ENCODE measurements around the gene POLD2.
"Not testable (repeated sequence)": the region's sequence is repeated elsewhere in the genome, so short reads cannot be mapped to it uniquely, and the experiment has no call there.

POLD2 gene

DNA sequence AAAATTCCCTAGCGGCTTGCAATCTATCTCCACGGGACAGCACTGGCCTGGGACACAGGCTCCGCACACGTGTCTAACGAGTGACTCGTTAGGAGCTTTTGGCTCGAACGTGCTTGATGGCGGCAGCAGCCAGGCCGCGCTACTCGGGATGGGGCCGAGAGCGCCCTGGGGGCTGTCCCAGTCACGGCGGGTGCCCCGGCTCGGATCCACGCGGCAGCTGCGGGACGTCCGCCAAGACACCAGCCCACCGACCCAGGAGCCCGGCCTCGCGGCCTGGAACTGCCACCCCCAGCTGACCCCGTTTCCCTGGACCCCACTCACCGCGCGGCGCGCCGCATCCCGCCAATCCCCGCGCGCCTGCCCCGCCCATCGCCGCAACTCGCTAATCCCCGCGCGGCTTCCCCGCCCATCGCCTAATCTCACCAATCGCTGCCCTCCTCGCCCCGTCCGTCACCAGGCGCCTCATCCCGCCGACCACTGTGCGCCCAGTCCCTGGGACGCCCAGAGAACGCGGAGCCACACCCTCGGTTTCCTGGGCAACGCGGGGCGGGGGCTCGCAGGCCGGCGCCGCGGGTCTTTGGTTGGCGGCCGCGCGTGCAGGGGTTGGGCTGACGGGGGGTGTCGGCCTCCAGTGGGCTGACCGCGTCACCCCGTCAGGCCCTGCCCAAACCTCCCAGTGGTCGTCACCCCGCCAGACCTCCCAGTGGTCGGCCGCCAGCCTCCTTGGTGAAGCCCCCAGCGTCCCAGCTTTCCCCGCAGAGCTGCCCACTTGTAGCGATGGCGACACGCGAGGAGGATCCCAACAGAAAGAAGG is at the start of gene POLD2:
TSS of gene POLD2 (minus strand) at position 359 of the 814 bp plus-strand sequence. CDS start 1,495 bp downstream, outside the sequence.
- peak; percentile 97 for DNase-seq

DNA sequence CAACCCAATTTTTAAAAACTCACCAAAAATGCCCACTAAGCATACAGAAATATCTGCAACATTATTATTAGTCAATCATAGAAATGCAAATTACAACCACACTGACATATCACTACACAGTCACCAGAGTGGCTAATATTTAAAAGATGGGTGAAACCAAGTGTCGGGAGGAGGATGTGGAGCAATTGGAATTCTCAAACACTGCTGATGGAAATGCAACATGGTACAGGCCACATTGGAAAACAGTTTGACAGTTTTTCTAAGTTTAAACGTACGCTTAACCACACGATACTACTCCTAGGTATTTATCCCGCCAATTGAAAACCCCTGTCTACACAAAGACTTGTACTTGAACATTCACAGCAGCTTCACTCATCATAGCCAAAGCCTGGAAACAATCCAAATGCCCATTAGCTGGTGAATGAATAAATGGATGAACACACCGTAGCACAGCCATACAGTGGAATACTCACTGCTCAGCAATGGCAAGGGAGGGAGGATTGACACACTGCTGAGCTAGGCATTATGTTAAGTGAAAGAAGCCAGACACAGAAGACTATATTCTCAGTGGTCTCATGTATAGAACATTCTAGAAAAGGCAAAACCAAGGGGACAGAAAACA is 49.6 kb upstream of the POLD2 start:
- DNase-seq: no peak

DNA sequence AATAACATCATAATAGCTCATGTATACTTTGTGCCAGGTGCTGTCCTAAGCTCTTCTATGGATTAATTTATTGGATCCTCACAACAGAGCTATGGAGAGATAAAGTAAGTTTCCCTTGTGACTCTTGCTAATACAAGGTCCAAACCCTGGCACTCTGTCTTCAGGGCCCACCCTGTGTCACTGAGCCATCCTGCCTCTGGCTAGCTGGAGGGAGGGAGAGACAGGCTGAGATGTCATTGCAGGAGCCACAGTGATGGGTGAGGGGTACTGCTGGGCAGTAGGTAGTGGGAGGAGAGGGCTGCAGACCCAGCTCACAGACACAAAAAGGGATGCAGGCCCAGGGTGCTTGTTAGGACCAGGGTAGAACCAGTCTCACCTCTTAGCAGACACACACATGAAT is 49.0 kb upstream of the POLD2 start:
- no peak for DNase-seq

DNA sequence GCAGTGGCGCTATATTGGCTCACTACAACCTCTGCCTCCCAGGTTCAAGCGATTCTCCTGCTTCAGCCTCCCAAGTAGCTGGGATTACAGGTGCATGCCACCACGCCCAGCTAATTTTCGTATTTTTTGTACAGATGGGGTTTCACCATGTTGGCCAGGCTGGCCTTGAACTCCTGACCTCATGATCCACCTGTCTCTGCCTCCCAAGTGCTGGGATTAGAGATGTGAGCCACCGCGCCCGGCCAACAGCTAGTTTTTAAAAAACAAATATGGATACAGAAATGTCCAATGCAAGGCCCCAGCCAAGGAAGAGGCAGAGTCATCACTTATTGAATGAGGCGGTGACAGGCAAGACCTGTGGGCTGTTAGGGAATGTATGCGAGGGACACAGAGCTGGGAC is 48.6 kb upstream of the POLD2 start:
- not testable (repeated sequence) for DNase-seq

DNA sequence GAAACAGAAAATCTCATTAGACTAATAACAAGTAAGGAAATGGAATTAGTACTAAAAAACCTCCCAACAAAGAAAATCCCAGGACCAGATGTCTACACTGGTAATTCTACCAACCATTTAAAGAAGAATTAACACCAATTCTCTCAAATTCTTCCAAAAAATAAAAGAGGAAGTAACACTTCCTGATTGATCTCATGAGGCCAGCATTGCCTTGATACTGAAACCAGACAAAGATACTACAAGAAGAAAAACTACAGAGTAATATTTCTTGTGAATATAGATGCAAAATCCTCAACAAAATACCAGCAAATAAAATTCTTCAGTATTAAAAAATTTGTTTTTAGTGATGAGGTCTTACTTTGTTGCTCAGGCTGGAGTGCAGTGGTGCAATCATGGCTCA is 44.6 kb upstream of the POLD2 start:
- no peak for DNase-seq

DNA sequence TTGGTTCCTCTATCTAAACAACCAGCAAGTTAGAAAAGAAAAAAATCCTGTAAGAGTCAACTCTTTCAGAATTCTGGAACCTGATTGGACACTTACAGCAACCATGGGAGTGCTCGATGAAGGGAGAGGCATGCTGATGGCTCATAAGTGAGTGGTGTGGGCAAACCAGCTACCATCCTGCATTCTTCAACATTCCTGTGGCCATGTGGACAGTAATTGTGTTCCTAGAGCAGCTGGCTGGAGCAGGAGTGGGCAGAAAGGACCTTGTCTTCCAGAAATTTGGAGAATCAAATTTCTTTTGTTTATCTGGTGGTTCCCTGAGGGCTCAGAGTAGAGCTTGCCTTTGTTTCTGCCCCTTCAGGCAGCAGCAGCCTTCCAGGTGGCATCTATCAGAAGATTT is 40.2 kb upstream of the POLD2 start:
- no peak for DNase-seq

DNA sequence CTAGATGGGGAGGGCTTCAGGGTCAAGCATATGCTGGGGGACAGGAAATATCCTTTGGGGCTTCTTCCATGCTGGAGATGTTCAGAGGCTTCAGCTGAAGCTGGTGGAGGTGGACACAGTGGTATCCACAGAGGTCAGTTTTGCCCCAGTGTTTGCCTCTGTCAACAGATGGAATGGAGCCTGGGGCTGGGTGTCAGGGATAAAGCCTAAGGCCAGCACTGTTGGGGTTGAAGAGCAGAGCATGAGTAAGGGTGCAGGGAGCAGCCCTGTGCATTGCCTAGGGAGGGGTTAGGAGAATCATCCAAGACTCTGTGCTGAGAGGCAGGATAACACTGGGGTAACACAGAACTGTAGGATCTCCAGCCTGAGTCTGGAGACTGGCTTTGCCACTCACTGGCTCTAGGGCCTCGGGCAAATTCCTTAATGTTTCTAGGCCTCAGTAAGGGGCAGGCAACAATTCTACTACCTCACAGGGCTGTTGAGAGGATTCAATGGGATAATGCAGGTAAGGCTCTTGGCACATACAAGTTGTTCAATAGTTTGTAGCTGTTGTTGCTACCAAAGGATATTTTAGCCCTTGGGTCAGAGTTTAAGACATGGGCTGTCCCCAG is 39.5 kb upstream of the POLD2 start:
- no peak for DNase-seq

DNA sequence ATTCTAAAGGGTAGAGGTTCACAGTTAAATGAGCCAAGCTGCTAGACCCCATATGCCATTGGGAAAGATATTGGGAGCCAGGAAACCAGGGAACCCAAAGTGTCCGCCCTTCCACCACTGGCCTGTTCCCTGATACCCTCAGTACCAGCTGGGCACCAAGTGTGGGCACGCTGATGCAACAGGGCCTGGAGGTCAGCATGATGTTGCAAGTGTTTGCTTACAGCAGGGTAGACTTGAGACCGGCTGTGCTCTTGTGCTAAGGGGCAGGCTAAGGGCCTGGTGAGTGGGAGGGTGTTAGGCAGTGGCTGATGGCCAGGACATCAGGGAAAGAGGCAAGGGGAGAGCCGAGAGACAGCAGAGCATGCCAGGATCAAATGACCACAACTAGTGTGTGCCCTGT is 38.8 kb upstream of the POLD2 start:
- DNase-seq: no peak

DNA sequence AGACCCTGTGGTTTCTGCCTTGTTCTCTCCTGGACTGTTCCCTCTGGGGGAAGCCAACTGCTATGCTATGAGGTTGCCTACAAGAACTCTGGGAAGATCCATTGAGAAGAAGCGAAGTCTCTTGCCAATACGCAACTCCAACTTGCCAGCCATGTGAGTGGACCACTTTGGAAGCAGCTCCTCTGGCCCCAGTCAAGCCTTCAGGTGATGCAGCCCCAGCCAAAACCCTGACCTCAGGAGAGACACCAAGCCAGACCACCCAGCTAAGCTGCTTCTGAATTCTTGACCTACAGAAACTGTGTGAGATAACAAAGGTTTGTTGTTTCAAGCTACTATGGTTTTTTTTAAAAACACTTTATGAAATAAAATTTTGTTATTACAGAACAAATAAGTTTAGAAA is 38.0 kb upstream of the POLD2 start:
- DNase-seq: no peak

DNA sequence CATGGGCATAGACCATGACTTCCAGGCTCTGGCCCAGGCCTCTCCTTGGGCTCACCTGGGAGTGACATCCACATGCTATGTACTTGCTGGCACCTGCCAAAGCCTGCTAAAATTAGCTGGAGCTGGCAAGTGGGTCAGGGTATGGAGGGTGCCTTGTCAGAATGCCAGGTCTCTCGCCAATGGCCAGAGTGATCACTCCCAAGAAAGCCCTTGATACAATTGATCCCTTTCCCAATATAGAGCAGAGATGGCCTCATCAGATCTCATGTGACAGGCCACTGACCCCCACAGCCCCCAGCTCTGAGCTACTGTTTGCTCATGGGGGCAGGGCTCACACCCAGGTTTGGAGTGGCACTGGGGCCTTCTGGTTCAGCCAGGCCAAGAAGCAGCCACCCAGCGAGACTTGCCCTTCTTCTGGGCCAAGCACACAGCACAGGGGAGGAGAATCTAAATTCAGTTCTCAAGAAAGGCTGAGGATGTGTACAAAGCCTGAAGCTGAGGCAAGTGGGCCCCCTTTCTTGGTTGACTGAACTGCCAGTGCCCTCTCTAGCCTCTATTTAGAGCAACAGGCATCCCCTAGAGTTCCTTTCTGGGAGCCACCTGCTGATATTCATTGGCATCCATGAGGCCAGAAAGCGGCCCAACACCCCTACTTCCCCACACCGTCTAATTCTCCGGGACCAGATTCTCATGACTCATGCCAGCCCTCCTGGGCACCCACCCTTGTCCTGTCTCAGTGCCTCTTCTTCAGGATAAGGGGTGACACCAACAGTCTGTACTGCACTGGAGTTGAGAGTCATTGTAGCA is 36.7 kb upstream of the POLD2 start:
- DNase-seq: no peak

DNA sequence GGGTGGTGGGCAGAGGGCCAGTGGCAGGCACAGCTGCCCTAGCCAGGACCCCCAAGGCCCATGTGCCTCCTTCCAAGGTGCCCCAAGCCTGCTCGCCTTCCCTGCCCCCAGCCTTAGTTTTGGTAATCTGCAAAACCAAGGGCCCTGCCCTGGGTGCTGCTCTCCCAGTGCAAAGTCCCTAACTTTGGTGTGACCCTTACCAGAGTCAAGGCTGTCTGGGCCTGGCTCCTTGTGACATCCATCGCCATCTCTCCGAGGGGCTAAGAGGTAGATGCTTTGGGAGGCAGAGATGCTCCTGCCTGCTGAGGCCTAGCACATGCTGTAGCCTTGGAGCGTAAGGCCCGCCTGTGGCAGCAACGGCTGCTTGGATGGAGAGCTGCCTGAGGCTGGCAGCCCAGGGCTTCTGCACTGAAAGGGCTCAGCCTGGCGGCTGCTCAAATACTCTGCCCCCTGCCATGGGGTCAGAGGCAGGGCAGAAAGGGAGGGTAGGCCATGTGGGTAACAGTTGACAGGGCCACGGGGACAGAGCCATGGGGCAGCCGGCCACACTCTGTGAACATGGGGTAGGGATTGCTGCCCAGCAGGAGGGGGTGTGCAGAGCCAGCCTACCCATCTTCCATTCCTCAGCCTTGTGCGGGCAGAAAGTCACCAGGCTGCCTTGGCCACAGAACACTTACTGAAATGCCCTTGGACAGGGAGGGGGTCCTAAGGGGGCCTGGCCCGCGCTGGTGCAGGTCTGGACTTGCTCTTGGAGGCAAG is 35.7 kb upstream of the POLD2 start:
- no peak for DNase-seq

DNA sequence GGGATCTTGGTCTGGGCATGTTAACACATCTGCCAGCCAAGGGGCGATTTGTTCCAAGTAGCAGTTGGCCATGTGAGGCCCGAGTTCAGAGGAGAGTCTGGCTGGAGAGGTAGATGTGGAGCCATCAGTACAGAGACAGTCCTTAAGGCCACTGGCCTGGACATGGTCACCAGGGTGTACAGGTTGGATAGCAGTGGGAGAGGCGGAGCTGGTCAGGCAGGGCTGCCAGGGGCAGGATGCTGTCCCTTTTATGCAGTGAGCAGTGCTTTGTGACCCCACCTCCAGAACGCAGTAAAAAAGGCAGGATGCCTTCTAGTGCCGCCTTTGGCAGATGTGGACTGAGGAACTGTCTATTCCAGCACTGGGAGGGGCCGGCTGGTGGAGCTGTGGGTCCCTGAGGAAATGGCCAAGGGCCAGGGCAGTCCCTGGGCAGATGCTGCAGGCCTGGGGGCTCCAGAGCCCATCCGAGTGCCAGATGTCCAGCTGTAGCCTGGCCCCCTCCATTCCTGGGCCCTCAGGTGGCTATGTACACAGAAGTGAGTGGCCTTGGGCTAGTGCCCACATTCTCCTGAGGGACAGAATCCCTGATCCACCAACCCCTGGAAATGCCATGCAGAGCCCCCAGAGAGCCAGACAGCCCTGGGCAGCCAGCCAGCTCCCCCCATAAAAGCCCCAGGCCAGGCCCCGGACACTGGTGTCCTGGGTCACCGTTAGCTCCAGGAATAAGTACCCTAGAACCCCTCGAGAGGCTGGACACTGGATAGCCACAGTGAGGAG is 34.9 kb upstream of the POLD2 start:
- no peak for DNase-seq

DNA sequence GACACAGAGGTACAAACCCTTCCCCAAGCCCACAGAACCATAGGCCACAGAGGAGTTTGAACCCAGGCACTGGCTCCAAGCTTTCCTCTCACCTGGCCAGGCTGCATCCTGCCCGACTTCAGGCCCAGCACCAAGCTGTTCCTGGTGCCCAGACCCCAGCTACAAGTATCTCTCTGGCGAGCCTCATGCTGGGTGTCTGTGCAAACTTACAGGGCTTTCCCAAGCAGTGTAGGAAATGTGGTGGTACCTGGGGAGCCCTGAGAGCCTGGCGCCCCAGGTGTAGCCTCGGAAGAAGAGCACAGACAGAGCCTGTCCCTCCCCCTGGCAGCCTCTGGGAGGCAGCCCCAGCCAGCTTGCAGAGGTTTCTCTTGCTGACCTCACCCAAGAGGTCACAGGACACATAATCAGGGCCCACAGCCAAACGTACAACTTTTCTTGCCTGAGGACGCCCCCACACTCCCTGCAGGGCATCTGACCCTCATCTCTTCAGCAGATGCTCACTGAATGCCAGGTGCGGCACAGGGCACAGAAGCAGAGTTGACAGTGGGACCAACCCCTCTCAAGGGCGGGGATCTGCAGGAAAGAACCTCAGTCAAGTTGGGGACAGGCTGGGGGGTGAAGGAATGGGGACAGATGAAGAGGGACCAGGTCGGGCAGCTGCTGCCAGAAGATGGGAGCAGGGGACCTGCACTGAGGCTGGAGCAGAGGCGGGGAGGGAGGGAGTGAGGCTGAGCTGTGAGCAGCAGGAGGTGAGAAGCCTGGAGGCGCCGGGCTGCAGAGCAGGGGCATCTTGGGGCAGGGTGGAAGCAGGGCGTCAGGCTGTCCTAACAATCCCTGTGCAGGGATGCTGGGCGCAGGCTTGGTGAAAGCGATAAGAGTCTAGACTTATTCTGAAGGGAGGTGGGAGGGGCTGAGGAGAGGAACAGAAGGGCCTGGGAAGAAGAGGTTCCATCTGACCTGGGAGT is 34.0 kb upstream of the POLD2 start:
- no peak for DNase-seq

DNA sequence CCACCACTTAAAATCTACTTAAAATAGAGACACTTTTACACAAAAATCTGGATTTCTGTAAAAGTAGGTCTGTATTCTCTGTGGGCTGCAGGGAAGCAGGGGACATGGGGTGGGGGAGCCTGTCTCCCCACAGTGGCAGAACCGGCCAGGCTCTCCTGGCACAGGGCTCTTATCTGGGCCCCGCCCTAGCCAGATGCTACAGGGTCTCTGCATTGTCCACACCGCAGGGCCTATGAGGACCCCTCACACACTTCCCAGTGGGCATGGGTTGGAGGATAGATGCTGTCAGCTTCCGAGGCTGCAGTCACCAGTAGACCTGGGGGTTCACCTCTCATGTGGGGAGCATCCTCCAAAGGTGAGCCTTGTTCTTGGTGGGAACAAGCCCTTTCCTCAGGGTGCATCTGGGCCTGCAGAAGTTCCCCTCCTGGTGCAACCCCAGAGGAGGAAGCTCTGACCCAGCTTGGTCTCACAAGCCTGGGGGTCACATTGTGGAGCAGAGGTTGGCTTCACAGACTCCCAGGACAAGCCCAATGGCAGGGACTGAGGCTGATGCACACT is 33.2 kb upstream of the POLD2 start:
- DNase-seq: no peak

DNA sequence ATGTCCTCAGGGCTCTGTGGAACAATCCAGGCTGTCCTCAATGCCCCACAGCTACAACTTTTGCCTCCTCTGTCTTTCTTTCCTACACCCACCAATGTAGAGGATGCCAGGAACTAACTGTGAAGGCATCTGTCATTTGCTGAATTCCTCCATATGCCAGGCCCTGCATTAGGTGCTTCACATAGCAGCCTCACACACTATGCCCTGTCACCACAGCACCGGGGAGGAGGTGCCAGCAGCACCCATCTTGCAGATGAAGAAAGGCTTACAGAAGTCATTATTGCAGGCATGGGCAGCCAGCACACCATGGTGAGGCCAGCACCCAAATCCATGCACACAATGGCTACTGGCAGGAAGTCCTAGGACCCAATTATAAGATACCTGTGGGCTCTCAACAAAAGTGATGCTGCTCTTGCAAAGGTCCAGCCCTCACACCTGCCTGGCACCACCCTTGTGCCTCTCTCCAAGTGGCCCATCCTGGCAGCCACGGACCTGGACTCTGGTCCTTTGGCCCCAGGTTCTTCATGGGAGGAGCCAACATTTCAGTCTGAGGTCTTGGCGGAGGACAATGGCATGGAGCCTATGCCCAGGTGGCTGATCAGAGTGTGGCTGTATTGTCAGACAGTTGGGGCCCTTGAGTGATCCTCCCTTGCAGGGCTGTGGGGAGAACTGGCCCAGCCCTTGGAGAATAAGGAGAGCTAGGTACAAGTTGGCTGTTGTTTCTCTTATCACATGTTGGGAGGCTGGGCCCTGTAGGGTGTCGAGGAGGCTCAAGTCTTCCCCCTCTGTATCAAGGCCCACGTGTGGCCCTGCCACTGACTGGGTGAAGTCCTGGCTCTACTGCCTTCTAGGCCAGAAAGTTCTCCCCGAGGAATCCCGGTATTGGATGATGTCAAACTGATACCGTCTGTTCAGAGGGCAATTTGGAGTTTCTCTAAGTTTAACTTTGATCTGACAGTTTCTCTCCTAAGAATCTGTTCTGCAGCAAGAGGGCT is 32.1 kb upstream of the POLD2 start:
- no peak for DNase-seq

DNA sequence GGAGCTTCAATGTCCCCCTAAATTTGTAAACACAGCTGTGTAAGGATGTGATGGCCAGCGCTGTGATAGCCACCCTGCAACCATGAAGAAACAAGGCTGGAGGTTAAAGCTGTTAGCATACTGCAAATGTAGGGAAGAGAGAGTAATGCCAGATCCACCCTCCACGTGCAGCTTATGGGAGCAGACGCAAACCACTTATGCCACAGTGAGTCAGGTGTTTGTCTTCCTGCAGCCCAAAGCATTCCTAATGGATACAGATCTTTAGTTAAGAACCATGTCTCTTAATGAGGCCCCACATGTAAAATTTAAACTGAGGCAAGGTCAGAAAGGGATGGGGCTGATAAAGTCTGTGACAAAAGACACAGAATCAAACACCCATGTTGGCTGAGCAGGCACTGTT is 31.4 kb upstream of the POLD2 start:
- DNase-seq: no peak

DNA sequence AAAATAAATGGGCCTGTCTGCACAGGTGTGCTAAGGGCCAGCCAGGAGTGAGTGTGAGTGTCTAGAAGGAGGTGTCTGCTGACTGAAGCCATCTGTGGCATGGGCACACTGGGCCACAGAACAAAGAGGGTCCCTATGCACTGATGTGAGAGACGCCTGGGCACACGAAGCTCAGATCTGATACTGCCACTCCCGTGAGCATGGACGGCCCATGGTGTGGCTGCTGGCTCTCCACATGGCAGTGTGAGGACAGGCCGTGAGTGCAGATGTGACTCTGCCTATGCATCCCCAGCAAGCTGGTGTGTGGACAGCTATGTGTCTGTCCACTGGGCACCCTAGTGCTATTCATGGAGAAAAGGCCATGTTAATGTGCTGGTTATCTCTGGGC is 30.6 kb upstream of the POLD2 start:
- DNase-seq: no peak

DNA sequence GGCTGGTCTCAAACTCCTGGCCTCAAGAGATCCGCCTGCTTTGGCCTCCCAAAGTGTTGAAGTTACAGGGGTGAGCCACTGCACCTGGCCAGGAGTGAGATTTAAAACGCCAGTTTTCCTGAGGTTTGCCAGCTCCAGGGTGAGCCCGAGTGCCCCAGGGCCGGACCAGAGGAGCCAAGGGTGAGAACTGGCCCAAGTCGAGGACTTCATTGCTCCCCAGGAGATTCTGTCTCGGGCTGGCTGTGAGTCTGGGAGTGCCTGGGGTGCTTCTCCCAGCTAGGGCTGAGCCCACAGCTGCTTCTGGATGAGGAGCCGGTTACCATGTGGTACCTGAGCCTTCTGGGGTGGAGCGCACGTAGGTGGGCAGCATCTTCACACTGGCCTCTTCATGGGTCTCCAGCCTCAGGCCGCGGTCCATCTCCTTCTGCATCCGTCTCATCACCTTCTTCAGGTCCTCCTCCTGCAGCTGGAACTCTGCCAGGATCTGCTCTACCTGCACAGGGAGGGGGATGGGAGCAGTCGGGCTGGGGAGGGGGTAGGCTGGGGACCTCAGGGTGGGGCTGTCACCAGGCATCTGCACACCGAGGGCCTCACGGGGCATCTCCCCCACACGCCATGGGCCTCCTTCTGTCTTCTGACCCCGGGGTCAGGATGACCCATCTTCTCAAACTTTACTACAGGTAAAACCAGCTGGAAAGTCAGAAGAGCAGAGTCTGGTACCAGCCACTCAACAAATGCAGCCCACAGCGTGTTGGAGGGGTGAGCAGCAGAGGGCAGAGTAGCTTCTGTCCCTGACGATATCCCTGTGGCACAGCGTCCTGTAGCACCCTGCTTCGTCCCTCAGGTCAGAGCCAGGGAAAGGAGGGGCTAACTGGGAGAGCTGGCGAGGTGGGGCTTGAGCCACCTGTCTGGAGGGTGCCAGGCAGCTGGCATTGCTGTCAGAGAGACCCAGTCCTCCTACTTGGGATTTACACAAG is 29.9 kb upstream of the POLD2 start:
- no peak for DNase-seq

Data from hematopoietic multipotent progenitor cell treated with erythropoietin and hydrocortisone succinate and interleukin-3 and kit ligand, for 8 days (in vitro differentiated cells).